ENCODE measurements around the gene EPX.

Gene EPX

GRCh38 chr17:58239987-58240386 lies 47.5 kb downstream of the EPX start:
- peaks cover 98% of the 10 kb centered on the region for H3K27me3 ChIP-seq
- H3K9me3 ChIP-seq = no peaks in the 10 kb centered on the region
- no peak for DNase-seq
- no peaks in the 10 kb centered on the region for H3K36me3 ChIP-seq
- no peaks in the 10 kb centered on the region for H3K4me1 ChIP-seq
- TF ChIP-seq CTCF (IDR thresholded peaks at IDR 0.05; ENCODE audit: low read depth, low read length) = no peak
- H3K4me3 ChIP-seq (ENCODE audit: low read depth, low read length) = no peak overlapping the region

- Histone ChIP-seq H3K4me3 (ENCODE audit: low read depth, low read length) (no peak overlapping the region), H3K36me3 (no peaks in the 10 kb centered on the region), H3K4me1 (no peaks in the 10 kb centered on the region), H3K27me3 (peaks cover 89% of the 10 kb centered on the region), H3K9me3 (no peaks in the 10 kb centered on the region)
- DNase-seq = no peak
- TF ChIP-seq CTCF (IDR thresholded peaks at IDR 0.05; ENCODE audit: low read depth, low read length) = no peak
Observed at GRCh38 chr17:58242171-58242784, 49.8 kb downstream of the EPX start.

GRCh38 chr17:58244963-58245362 lies 52.4 kb downstream of the EPX start:
- H3K27me3 ChIP-seq = peaks cover 78% of the 10 kb centered on the region
- no peak overlapping the region for H3K4me3 ChIP-seq (ENCODE audit: low read depth, low read length)
- no peak for DNase-seq
- no peaks in the 10 kb centered on the region for H3K4me1 ChIP-seq
- H3K36me3 ChIP-seq = no peaks in the 10 kb centered on the region
- TF ChIP-seq CTCF (IDR thresholded peaks at IDR 0.05; ENCODE audit: low read depth, low read length) = no peak
- no peaks in the 10 kb centered on the region; the same call in 1 of the 2 replicates for H3K9me3 ChIP-seq

GRCh38 chr17:58245428-58246103 lies 53.0 kb downstream of the EPX start:
- peaks cover 4% of the 10 kb centered on the region; the same call in 1 of the 2 replicates for H3K9me3 ChIP-seq
- TF ChIP-seq CTCF (IDR thresholded peaks at IDR 0.05; ENCODE audit: low read depth, low read length) = no peak
- DNase-seq = no peak
- no peaks in the 10 kb centered on the region for H3K36me3 ChIP-seq
- no peaks in the 10 kb centered on the region for H3K4me1 ChIP-seq
- H3K4me3 ChIP-seq (ENCODE audit: low read depth, low read length) = no peak overlapping the region
- peaks cover 78% of the 10 kb centered on the region for H3K27me3 ChIP-seq

- peaks cover 4% of the 10 kb centered on the region; the same call in 1 of the 2 replicates for H3K9me3 ChIP-seq
- no peaks in the 10 kb centered on the region for H3K4me1 ChIP-seq
- TF ChIP-seq CTCF (IDR thresholded peaks at IDR 0.05; ENCODE audit: low read depth, low read length) = no peak
- no peaks in the 10 kb centered on the region for H3K36me3 ChIP-seq
- H3K27me3 ChIP-seq = peaks cover 74% of the 10 kb centered on the region
- H3K4me3 ChIP-seq (ENCODE audit: low read depth, low read length) = no peak overlapping the region
- DNase-seq = no peak
Observed at GRCh38 chr17:58246104-58246740, 53.7 kb downstream of the EPX start.

GRCh38 chr17:58246781-58247180 lies 54.3 kb downstream of the EPX start:
- no peak overlapping the region for H3K4me3 ChIP-seq (ENCODE audit: low read depth, low read length)
- no peaks in the 10 kb centered on the region for H3K36me3 ChIP-seq
- H3K4me1 ChIP-seq = no peaks in the 10 kb centered on the region
- no peak for DNase-seq
- H3K27me3 ChIP-seq = peaks cover 70% of the 10 kb centered on the region
- peaks cover 4% of the 10 kb centered on the region; the same call in 1 of the 2 replicates for H3K9me3 ChIP-seq
- no peak for TF ChIP-seq CTCF (IDR thresholded peaks at IDR 0.05; ENCODE audit: low read depth, low read length)
